Kasumi-1 (cell line): ENCODE data around the gene ZIC1.

Experiments
- DNase-seq, 2 experiments: peaks; one replicate each; lab custom pipeline; 2025; lab: John Stamatoyannopoulos, UW

Gene ZIC1

GRCh38 chr3:147409143-147410115 is at the start of gene ZIC1:
Gene ZIC1 (plus strand): TSS chr3:147409365. CDS start chr3:147410113, 748 bp downstream.
- DNase-seq, result no peak

GRCh38 chr3:147360051-147360439 is 49.1 kb upstream of the ZIC1 start:
- no peak for DNase-seq

- peak; percentile 22 to 64 for DNase-seq
Observed at GRCh38 chr3:147360646-147361453, 48.3 kb upstream of the ZIC1 start.

- peak; percentile 53 to 58 for DNase-seq
Observed at GRCh38 chr3:147361454-147362420, 47.4 kb upstream of the ZIC1 start.

- no peak for DNase-seq
Observed at GRCh38 chr3:147364771-147365170, 44.4 kb upstream of the ZIC1 start.

- DNase-seq, result no peak
Observed at GRCh38 chr3:147365196-147366115, 43.7 kb upstream of the ZIC1 start.

- no peak for DNase-seq
Observed at GRCh38 chr3:147367676-147368075, 41.5 kb upstream of the ZIC1 start.

GRCh38 chr3:147368151-147368550 is 41.0 kb upstream of the ZIC1 start:
- no peak for DNase-seq

- DNase-seq, result no peak
Observed at GRCh38 chr3:147368561-147369221, 40.5 kb upstream of the ZIC1 start.

- no peak for DNase-seq
Observed at GRCh38 chr3:147369231-147369630, 39.9 kb upstream of the ZIC1 start.

- no peak for DNase-seq
Observed at GRCh38 chr3:147369661-147370123, 39.5 kb upstream of the ZIC1 start.

GRCh38 chr3:147370349-147370748 is 38.8 kb upstream of the ZIC1 start:
- DNase-seq, result no peak

GRCh38 chr3:147371140-147371539 is 38.0 kb upstream of the ZIC1 start:
- no peak for DNase-seq

- no peak for DNase-seq
Observed at GRCh38 chr3:147371771-147372340, 37.3 kb upstream of the ZIC1 start.

- DNase-seq, result no peak
Observed at GRCh38 chr3:147372525-147373027, 36.6 kb upstream of the ZIC1 start.

GRCh38 chr3:147373301-147373700 is 35.9 kb upstream of the ZIC1 start:
- no peak for DNase-seq

- no peak for DNase-seq
Observed at GRCh38 chr3:147377412-147378367, 31.5 kb upstream of the ZIC1 start.

- DNase-seq, result no peak
Observed at GRCh38 chr3:147379651-147380050, 29.5 kb upstream of the ZIC1 start.
